ENCODE results near the gene TGM2.

Gene TGM2

DNA sequence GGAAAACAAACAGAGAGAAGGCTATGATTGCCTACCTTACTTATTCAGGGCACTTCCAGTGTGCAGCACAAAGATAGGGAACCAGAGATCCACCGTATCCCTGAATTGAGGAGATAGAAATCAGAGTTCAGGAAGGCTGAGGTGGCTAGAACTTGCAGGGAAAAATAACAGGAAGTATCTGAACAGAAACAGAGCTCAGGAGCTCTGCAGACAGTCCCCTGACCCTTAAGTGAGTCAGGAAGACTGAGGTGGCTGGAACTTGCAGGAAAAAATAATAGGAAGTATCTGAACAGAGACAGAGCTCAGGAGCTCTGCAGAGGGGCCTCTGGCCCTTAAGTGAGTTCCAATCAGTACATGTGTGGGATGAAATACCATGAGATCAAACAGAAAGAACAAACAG, 66.1 kb downstream of the TGM2 start:
- DNase-seq (ENCODE audit: low read depth, low spot score), result no peak
- ChIA-PET POLR2A (no interaction called here), CTCF (interaction anchor here (0.8 to 1.8 kb wide), 8 partner anchors 12 to 125 kb away, joined by 3 to 9 read pairs (median 4); no protein-coding TSS in a partner anchor)
- no peak overlapping the region for H3K4me3 ChIP-seq (ENCODE audit: low read depth, low read length)
- TF ChIP-seq, protein P1, sequence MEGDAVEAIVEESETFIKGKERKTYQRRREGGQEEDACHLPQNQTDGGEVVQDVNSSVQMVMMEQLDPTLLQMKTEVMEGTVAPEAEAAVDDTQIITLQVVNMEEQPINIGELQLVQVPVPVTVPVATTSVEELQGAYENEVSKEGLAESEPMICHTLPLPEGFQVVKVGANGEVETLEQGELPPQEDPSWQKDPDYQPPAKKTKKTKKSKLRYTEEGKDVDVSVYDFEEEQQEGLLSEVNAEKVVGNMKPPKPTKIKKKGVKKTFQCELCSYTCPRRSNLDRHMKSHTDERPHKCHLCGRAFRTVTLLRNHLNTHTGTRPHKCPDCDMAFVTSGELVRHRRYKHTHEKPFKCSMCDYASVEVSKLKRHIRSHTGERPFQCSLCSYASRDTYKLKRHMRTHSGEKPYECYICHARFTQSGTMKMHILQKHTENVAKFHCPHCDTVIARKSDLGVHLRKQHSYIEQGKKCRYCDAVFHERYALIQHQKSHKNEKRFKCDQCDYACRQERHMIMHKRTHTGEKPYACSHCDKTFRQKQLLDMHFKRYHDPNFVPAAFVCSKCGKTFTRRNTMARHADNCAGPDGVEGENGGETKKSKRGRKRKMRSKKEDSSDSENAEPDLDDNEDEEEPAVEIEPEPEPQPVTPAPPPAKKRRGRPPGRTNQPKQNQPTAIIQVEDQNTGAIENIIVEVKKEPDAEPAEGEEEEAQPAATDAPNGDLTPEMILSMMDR (IDR thresholded peaks at IDR 0.05; ENCODE audit: insufficient read depth, low read length, missing control alignments), result no peak

GRCh38 chr20:38095017-38095686, 69.9 kb downstream of the TGM2 start:
- ChIA-PET CTCF (interaction anchor here (2.8 to 24.2 kb wide), 2 partner anchors 21 to 126 kb away, joined by 16 to 521 read pairs; no protein-coding TSS in a partner anchor), POLR2A (interaction anchor here (0.7 to 1.5 kb wide), 2 partner anchors 15 to 41 kb away, joined by 3 read pairs; no protein-coding TSS in a partner anchor)
- TF ChIP-seq, protein P1 (IDR thresholded peaks at IDR 0.05; ENCODE audit: insufficient read depth, low read length, missing control alignments), result no peak
- no peak for DNase-seq (ENCODE audit: low read depth, low spot score)
- no peak overlapping the region for H3K4me3 ChIP-seq (ENCODE audit: low read depth, low read length)

GRCh38 chr20:38094373-38094891, 70.6 kb downstream of the TGM2 start:
- TF ChIP-seq, protein P1 (IDR thresholded peaks at IDR 0.05; ENCODE audit: insufficient read depth, low read length, missing control alignments), result no peak
- no peak overlapping the region for H3K4me3 ChIP-seq (ENCODE audit: low read depth, low read length)
- no peak for DNase-seq (ENCODE audit: low read depth, low spot score)
- CTCF ChIA-PET, result interaction anchor here (1.0 to 24.2 kb wide), 3 partner anchors 12 to 126 kb away, joined by 5 to 521 read pairs (median 16); no protein-coding TSS in a partner anchor
- POLR2A ChIA-PET, result interaction anchor here (1.5 kb wide), 1 partner anchor 15 kb away, joined by 3 read pairs; no protein-coding TSS in a partner anchor

- POLR2A ChIA-PET, result interaction anchor here (1.5 kb wide), 1 partner anchor 16 kb away, joined by 3 read pairs; no protein-coding TSS in a partner anchor
- TF ChIP-seq, protein P1 (IDR thresholded peaks at IDR 0.05; ENCODE audit: insufficient read depth, low read length, missing control alignments), result no peak
- no peak for DNase-seq (ENCODE audit: low read depth, low spot score)
- no peak overlapping the region for H3K4me3 ChIP-seq (ENCODE audit: low read depth, low read length)
- CTCF ChIA-PET, result interaction anchor here (1.0 to 24.2 kb wide), 3 partner anchors 11 to 127 kb away, joined by 5 to 521 read pairs (median 16); no protein-coding TSS in a partner anchor
These were observed 71.4 kb downstream of the TGM2 start for GRCh38 chr20:38093641-38094077.

DNA sequence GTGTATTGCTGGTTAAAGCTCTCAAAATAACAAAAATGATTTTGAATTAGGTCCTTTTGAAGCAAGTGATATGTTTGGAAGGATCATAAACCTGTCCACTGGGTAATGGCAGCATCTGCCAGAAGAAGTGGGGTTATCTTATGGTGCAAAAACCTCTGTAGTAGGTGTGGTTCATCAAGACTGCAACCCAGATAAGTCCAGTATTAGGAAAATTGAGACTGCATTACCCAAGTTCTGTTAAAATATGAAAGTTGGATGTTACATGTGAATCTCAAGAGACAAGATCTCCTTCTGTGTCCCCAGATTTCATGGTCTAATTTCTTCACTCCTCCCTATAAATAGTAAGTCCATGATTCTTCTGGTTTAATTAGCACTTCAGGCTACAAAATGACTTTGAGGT, 72.2 kb downstream of the TGM2 start:
- TF ChIP-seq, protein P1 (IDR thresholded peaks at IDR 0.05; ENCODE audit: insufficient read depth, low read length, missing control alignments), result no peak
- ChIA-PET CTCF (interaction anchor here (2.8 to 24.2 kb wide), 2 partner anchors 19 to 128 kb away, joined by 16 to 521 read pairs; no protein-coding TSS in a partner anchor), POLR2A (no interaction called here)
- no peak overlapping the region for H3K4me3 ChIP-seq (ENCODE audit: low read depth, low read length)
- DNase-seq (ENCODE audit: low read depth, low spot score), result no peak

GRCh38 chr20:38092260-38092857, 72.7 kb downstream of the TGM2 start:
- TF ChIP-seq, protein P1 (IDR thresholded peaks at IDR 0.05; ENCODE audit: insufficient read depth, low read length, missing control alignments), result no peak
- POLR2A ChIA-PET, result no interaction called here
- CTCF ChIA-PET, result interaction anchor here (1.3 to 24.2 kb wide), 5 partner anchors 13 to 128 kb away, joined by 3 to 521 read pairs (median 9); no protein-coding TSS in a partner anchor
- no peak for DNase-seq (ENCODE audit: low read depth, low spot score)
- no peak overlapping the region for H3K4me3 ChIP-seq (ENCODE audit: low read depth, low read length)
